HepG2 (cell line): ENCODE data around the gene ZBED1. TPM values are rescaled to one million over a fixed set of nuclear protein-coding genes. Genes with fewer than 3 reads are reported as not detected.

Source experiments
- BCL6 ChIP-seq: IDR thresholded peaks from 2 replicates; pipeline ENCODE4 v1.6.1; 2016; ENCODE audit warnings: missing genetic modification reagents, missing compliant biosample characterization
- CAMTA2 ChIP-seq: sonication (generic); formaldehyde crosslinking; IDR thresholded peaks from 2 replicates; pipeline ENCODE4 v1.4.0; 2020; ENCODE audit warnings: mild to moderate bottlenecking, missing genetic modification reagents, borderline replicate concordance
- DNMT3B ChIP-seq: conservative IDR thresholded peaks from 2 replicates; pipeline ENCODE4 v1.6.1; 2016; ENCODE audit warnings: missing biosample characterization, control low read depth
- JARID2 ChIP-seq: sonication (generic); formaldehyde crosslinking; IDR thresholded peaks from 2 replicates; pipeline ENCODE4 v1.8.1; 2023; ENCODE audit warnings: missing genetic modification reagents, inconsistent platforms; ENCODE audit not compliant: insufficient replicate concordance
- JUND ChIP-seq: sonication (generic); formaldehyde crosslinking; IDR thresholded peaks from 2 replicates; pipeline ENCODE4 v1.8.0; 2022; ENCODE audit warnings: mild to moderate bottlenecking, missing genetic modification reagents
- LCORL ChIP-seq, 2 experiments: fragments of 450-650 bp in 1 of 2; sonication (generic) in 1 of 2; formaldehyde crosslinking in 1 of 2; IDR thresholded peaks; 2 replicates each; pipeline versions ENCODE4 v1.5.0 to v1.6.1; 2017 to 2020; ENCODE audit warnings: antibody characterized with exemption in 1 of 2, missing genetic modification reagents in 1 of 2
- MIXL1 ChIP-seq: IDR thresholded peaks from 2 replicates; pipeline ENCODE4 v1.6.1; 2016
- NCOR1 ChIP-seq: fragments of 200-600 bp; sonication (generic); IDR thresholded peaks from 2 replicates; pipeline ENCODE4 v1.7.0; 2017; ENCODE audit warnings: antibody characterized with exemption, low read length, borderline replicate concordance
- PRPF4 ChIP-seq: fragments of 200-400 bp; formaldehyde crosslinking; IDR thresholded peaks from 2 replicates; pipeline ENCODE4 v1.6.1; 2016; ENCODE audit warnings: low read length, low read depth; ENCODE audit not compliant: poor library complexity, severe bottlenecking
- TARDBP ChIP-seq: sonication (generic); formaldehyde crosslinking; IDR thresholded peaks from 2 replicates; pipeline ENCODE4 v1.8.0; 2022; ENCODE audit warnings: mild to moderate bottlenecking, missing genetic modification reagents
- WIZ ChIP-seq: sonication (generic); formaldehyde crosslinking; IDR thresholded peaks from 2 replicates; pipeline ENCODE4 v1.5.1; 2020; ENCODE audit warnings: mild to moderate bottlenecking, missing genetic modification reagents
- ZBTB8A ChIP-seq: sonication (generic); formaldehyde crosslinking; IDR thresholded peaks from 2 replicates; pipeline ENCODE4 v1.4.0; 2020; ENCODE audit warnings: mild to moderate bottlenecking, low read depth, missing genetic modification reagents, borderline replicate concordance
- ZC3H4 ChIP-seq: sonication (generic); formaldehyde crosslinking; IDR thresholded peaks from 2 replicates; pipeline ENCODE4 v1.4.0; 2020; ENCODE audit warnings: missing genetic modification reagents, borderline replicate concordance
- ZNF496 ChIP-seq: sonication (generic); formaldehyde crosslinking; IDR thresholded peaks from 2 replicates; pipeline ENCODE4 v1.8.1; 2023; ENCODE audit warnings: mild to moderate bottlenecking, moderate library complexity, missing genetic modification reagents; ENCODE audit not compliant: insufficient replicate concordance
- ZNF564 ChIP-seq: sonication (generic); formaldehyde crosslinking; IDR thresholded peaks from 2 replicates; pipeline ENCODE4 v1.8.1; 2023; ENCODE audit warnings: mild to moderate bottlenecking, missing genetic modification reagents
- ZNF605 ChIP-seq: sonication (generic); formaldehyde crosslinking; IDR thresholded peaks from 2 replicates; pipeline ENCODE4 v1.8.0; 2022; ENCODE audit warnings: mild to moderate bottlenecking, missing genetic modification reagents
- ZNF674 ChIP-seq: sonication (generic); formaldehyde crosslinking; IDR thresholded peaks from 2 replicates; pipeline ENCODE4 v1.5.0; 2020; ENCODE audit warnings: low read depth, mild to moderate bottlenecking, missing genetic modification reagents
- ZSCAN20 ChIP-seq: sonication (generic); formaldehyde crosslinking; IDR thresholded peaks from 2 replicates; pipeline ENCODE4 v1.4.0; 2020; ENCODE audit warnings: missing genetic modification reagents, mild to moderate bottlenecking, borderline replicate concordance
- ZSCAN9 ChIP-seq: IDR thresholded peaks from 2 replicates; pipeline ENCODE4 v1.6.1; 2016; ENCODE audit warnings: borderline replicate concordance
- polyA plus RNA-seq, 8 experiments: library from polyadenylated mRNA; depleted of rRNA in 3 of 8; stranded (reverse) in 7 of 8; unstranded in 1 of 8; fragments of >200 nt; fragmentation: Illumina TruSeq in 4 of 8; extraction: Trizol in 4 of 8; gene quantifications; 2 replicates each; pipeline versions ENCODE4 v1.2.1 to v1.2.3, GENCODE V29; 2011 to 2016; ENCODE audit warnings: low read depth in 4 of 8, missing spikeins in 1 of 8, mixed read lengths in 1 of 8; ENCODE audit not compliant: insufficient read depth in 1 of 8
- total RNA-seq, 5 experiments: library from RNA; depleted of rRNA; stranded (reverse); fragments of >200 nt; fragmentation: Illumina TruSeq; extraction: Trizol; gene quantifications; 2 replicates each; pipeline ENCODE4 v1.2.3, GENCODE V29; 2016; ENCODE audit warnings: low read depth in 1 of 5
- TF ChIP-seq, protein P1 (sequence below): sonication (generic); formaldehyde crosslinking; IDR thresholded peaks from 2 replicates; pipeline ENCODE4 v1.5.1; 2020; ENCODE audit warnings: mild to moderate bottlenecking, missing genetic modification reagents, borderline replicate concordance
- TF ChIP-seq, protein P2 (sequence below): sonication (generic); formaldehyde crosslinking; IDR thresholded peaks from 2 replicates; pipeline ENCODE4 v1.8.1; 2022; ENCODE audit warnings: low read depth, mild to moderate bottlenecking, missing genetic modification reagents

ZBED1 gene
- total and polyA plus RNA-seq, 2 of the 13 experiments (the other 11 are each of a cell fraction or from before 2014, with no cell fraction given), result 20.0 to 29.8 TPM

DNA sequence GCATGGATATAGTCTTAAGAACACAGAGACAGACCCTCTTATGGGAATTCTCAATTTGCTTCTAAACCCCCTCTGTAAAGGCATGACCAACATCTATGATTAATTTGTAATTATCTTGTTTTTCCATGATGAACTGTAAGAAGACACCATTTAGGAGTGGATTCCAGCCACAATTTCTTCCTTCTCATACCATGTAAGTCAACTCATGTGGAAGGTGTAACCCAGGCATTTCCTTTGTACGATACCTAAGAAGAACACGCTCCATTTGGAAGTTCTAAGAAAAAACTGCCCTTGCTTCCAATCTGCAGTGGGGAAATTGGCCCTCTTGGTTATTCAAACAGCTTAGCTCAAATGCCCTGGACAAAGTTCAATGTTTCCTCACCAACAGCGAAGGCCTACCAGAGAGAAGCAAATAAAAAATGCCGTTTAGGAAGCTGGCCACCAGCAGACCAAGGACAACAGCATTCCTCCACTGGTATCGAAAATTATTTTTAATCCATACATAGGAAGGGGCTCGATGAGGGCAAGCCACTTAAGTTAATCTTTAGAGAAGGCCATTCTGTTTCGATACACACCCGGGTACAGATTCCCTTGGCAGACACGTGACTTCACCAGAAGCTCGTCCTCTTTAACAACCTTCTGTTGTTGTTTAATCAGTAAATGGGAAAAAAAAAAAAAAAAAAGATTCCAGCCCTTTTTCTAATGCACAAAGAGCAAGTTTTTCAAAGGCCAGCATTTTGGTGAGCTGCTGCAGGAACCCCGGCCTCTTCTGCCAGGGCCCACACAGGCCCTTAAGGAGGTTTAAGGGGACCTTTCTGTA lies 2.6 kb downstream of the ZBED1 start (continued):
- TF ChIP-seq, protein P1, sequence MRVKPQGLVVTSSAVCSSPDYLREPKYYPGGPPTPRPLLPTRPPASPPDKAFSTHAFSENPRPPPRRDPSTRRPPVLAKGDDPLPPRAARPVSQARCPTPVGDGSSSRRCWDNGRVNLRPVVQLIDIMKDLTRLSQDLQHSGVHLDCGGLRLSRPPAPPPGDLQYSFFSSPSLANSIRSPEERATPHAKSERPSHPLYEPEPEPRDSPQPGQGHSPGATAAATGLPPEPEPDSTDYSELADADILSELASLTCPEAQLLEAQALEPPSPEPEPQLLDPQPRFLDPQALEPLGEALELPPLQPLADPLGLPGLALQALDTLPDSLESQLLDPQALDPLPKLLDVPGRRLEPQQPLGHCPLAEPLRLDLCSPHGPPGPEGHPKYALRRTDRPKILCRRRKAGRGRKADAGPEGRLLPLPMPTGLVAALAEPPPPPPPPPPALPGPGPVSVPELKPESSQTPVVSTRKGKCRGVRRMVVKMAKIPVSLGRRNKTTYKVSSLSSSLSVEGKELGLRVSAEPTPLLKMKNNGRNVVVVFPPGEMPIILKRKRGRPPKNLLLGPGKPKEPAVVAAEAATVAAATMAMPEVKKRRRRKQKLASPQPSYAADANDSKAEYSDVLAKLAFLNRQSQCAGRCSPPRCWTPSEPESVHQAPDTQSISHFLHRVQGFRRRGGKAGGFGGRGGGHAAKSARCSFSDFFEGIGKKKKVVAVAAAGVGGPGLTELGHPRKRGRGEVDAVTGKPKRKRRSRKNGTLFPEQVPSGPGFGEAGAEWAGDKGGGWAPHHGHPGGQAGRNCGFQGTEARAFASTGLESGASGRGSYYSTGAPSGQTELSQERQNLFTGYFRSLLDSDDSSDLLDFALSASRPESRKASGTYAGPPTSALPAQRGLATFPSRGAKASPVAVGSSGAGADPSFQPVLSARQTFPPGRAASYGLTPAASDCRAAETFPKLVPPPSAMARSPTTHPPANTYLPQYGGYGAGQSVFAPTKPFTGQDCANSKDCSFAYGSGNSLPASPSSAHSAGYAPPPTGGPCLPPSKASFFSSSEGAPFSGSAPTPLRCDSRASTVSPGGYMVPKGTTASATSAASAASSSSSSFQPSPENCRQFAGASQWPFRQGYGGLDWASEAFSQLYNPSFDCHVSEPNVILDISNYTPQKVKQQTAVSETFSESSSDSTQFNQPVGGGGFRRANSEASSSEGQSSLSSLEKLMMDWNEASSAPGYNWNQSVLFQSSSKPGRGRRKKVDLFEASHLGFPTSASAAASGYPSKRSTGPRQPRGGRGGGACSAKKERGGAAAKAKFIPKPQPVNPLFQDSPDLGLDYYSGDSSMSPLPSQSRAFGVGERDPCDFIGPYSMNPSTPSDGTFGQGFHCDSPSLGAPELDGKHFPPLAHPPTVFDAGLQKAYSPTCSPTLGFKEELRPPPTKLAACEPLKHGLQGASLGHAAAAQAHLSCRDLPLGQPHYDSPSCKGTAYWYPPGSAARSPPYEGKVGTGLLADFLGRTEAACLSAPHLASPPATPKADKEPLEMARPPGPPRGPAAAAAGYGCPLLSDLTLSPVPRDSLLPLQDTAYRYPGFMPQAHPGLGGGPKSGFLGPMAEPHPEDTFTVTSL (CRISPR knock-in tag), result peak; percentile 15; the same call in 1 of the 2 replicates
- TF ChIP-seq ZNF564 (CRISPR knock-in tag) (no peak), LCORL (IDR thresholded peaks at IDR 0.05) (no peak), LCORL (CRISPR knock-in tag; IDR thresholded peaks at IDR 0.05) (peak; percentile 64; the same call in 1 of the 2 replicates), DNMT3B (CRISPR knock-in tag) (no peak), ZSCAN9 (CRISPR knock-in tag) (peak; percentile 59; the same call in 1 of the 2 replicates), MIXL1 (CRISPR knock-in tag) (peak; percentile 73), ZC3H4 (CRISPR knock-in tag) (no peak), JUND (CRISPR knock-in tag) (no peak), PRPF4 (no peak), WIZ (CRISPR knock-in tag) (no peak), ZSCAN20 (CRISPR knock-in tag) (no peak), ZNF674 (CRISPR knock-in tag) (no peak), TARDBP (CRISPR knock-in tag) (no peak), BCL6 (CRISPR knock-in tag) (peak; percentile 74), ZNF496 (no peak), ZNF605 (no peak), NCOR1 (peak; percentile 88; the same call in 1 of the 2 replicates), CAMTA2 (CRISPR knock-in tag) (no peak), JARID2 (CRISPR knock-in tag) (no peak), ZBTB8A (CRISPR knock-in tag) (no peak)
- TF ChIP-seq, protein P2, sequence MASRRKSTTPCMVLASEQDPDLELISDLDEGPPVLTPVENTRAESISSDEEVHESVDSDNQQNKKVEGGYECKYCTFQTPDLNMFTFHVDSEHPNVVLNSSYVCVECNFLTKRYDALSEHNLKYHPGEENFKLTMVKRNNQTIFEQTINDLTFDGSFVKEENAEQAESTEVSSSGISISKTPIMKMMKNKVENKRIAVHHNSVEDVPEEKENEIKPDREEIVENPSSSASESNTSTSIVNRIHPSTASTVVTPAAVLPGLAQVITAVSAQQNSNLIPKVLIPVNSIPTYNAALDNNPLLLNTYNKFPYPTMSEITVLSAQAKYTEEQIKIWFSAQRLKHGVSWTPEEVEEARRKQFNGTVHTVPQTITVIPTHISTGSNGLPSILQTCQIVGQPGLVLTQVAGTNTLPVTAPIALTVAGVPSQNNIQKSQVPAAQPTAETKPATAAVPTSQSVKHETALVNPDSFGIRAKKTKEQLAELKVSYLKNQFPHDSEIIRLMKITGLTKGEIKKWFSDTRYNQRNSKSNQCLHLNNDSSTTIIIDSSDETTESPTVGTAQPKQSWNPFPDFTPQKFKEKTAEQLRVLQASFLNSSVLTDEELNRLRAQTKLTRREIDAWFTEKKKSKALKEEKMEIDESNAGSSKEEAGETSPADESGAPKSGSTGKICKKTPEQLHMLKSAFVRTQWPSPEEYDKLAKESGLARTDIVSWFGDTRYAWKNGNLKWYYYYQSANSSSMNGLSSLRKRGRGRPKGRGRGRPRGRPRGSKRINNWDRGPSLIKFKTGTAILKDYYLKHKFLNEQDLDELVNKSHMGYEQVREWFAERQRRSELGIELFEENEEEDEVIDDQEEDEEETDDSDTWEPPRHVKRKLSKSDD (CRISPR knock-in tag), result 0 out of 2 replicates have a peak, but pooled peaks have one; percentile 29
